LHCN-M2 (cell line): Measurements from ENCODE around the gene ZC2HC1B. TPM values are rescaled to one million over a fixed set of nuclear protein-coding genes. Genes with fewer than 3 reads are reported as not detected.

Source experiments
- DNase-seq: peaks from one replicate; pipeline ENCODE4 v3.0.0-alpha.2; 2012; ENCODE audit warnings: low read depth
- total RNA-seq: library from RNA; depleted of rRNA; stranded (reverse); fragments of >200 nt; gene quantifications from 2 replicates; pipeline ENCODE4 v1.2.3, GENCODE V29; 2014

ZC2HC1B gene
- total RNA-seq, 1 experiment from 2014 or later: not detected

GRCh38 chr6:143934331-143934730 is 70.1 kb downstream of the ZC2HC1B start:
- DNase-seq: no peak

GRCh38 chr6:143934867-143935266 is 70.6 kb downstream of the ZC2HC1B start:
- DNase-seq: no peak

DNA sequence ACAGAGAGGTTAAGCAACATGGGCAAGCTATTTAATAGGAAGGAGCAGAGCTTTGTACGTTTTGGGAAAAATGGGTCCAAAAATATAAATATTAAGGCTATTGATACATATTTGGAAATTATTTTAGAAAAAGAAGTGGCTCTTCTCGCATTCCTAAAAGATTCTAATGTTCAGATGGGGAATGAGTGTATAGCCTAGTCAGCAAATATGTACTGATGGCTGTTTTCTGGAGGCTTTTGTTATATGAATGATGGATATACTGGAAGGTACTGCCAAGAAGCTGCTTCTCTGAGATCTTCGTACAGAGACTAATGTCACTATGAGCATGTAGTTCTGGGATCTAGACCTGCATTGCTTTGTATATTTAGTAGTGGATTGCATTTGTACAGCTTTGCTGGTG is 72.1 kb downstream of the ZC2HC1B start:
- no peak for DNase-seq

GRCh38 chr6:143936778-143937667 is 72.7 kb downstream of the ZC2HC1B start:
- no peak for DNase-seq

- no peak for DNase-seq
Measured at GRCh38 chr6:143937668-143937970, 73.3 kb downstream of the ZC2HC1B start.

DNA sequence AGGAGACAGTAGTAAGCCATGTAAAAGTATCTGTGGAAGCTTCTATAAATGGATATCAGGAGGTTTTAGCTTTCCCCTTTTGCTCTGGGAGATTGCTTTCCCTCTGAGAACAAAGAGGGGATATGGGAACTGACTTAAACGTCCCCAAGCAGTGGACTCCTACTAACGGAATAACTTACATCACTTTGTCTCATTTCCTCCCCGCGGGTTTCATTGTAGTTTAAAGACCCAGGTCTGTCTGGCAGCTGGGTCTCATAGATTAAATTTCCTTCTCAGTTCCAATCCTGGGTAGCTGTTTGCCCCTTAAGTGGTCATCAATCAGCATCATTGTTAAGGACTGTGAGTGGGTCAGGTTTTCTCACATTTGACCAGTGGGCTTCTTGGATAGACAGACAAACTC is 75.1 kb downstream of the ZC2HC1B start:
- DNase-seq: no peak

GRCh38 chr6:143940011-143940597 is 75.8 kb downstream of the ZC2HC1B start:
- peak; percentile 49 for DNase-seq

- DNase-seq: peak; percentile 49
Measured at GRCh38 chr6:143941852-143942627, 77.8 kb downstream of the ZC2HC1B start.

GRCh38 chr6:143948208-143948607 is 83.9 kb downstream of the ZC2HC1B start:
- DNase-seq: no peak

DNA sequence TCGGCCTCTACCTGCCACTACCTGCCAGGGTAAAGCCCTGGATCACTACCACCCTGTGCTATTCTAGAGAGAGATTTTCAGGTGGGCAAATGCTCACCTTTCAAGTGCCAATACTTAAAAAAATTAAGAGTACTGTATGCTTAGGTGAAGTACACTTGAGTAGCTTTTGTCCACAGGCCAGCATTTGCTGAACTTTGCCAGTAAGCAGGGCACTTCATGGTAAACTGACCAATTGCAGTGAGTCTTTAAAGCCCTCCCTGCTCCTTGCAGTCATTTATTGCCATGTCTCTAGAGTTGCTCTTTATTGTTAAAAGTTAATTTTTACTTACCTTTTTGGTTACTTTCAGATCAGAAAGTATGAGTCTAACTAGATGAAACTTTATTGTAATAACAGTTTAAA is 85.3 kb downstream of the ZC2HC1B start:
- DNase-seq: no peak

- DNase-seq: no peak
Measured at GRCh38 chr6:143949962-143950361, 85.7 kb downstream of the ZC2HC1B start.

- DNase-seq: no peak
Measured at GRCh38 chr6:143950875-143951274, 86.6 kb downstream of the ZC2HC1B start.

DNA sequence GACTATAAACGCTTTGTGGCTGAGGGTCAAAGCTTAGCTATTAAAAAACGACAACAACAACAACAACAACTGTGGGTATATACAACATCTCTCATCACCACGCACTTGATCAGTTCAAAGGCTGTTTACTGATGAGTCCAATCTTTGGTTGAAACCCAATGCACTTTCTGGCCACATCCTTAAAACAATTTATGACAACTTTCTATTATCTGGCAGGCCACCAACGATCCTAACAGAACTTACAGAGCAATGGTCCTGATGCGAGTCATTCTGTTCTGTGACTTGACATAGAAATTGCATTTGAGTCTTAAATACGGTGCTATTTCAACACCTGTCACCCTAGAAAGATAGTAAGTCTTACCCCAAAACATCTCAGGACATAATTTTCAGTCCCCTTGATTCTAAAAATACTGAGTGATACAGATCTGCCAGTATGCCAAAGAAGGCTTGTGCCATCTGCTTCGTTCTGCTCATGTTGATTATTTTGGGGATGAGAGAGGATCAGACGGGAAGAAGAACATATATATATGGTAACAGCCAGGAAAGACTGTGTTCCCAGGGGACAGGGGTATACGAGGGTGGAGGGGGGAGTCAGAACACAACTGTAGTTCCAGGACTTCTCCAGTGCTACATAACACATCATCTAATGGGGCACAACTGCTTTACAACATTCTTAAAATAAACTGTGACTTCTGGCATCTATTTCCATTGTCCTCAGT is 87.9 kb downstream of the ZC2HC1B start:
- DNase-seq: no peak

DNA sequence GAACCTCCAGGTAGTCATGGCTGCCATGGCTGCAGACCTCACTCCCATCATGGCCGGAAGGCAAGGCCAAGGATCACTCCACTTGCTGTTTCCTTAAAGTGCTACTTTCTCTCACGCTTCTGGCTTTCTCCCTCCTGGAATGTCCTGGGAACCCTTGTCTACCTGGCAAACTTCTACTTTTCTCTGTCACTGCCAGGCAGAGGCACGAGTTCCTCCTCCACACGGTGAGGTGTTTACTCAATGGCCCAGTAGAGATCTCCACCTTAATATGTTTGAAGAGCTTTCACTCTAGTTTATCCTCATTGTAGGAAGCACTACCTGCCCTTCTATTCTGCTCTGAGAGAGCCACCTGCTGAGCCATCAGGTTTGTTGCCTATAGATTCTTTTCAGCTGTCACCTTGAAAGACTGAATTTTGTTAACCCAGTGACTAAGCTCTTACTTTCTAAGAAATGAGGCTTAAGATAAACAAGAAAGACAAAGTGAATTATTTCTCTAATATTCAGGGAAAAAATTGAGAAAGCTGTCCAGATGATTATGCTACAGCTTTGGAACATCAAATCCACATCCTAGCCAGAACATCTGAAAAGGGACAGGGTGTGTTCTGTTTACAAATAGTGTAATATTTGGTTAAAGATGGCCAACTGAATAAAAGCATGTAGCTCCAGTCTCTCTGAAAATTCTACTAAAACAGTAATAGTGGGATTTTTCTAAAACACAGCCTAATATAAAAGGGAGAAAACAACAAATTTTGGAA is 88.8 kb downstream of the ZC2HC1B start:
- DNase-seq: no peak

DNA sequence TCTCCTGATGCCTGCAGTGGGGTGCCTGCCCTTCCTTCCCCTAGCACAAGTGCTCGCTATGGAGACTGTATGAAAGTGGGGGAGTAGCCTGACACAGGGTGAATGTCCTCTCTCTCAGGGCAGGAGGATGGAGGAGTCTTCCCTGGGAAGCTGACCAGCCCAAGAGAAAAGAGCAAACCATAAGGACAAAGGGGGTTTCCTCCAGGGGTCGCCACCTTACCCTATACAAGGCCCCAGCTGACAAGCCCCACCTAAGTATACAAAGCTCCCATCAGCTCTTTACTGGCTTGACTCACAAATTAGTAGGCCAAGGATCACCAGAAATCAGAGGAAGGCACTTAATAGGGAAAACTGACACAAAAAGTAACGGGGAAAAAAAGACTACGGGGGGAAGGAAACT is 89.6 kb downstream of the ZC2HC1B start:
- no peak for DNase-seq

DNA sequence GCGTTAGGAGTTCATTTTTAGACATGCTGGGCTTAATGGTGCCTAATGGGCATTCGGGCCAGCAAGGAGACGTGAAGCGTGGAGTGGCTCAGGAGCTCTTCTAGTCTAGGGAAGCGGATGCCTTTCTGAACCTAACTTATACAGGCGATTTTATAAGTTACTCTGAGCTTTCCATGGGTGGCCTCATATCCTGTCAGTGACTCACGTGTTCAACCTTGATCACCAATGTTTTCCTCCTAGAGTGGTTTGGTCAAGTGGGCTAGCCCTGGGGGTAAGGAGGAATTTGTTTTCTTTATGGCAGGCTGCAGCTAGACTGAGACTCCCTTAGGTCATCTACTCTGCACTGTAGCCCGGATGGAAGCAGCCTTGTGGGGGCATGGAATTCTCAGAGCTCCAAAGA is 91.7 kb downstream of the ZC2HC1B start:
- no peak for DNase-seq

GRCh38 chr6:143957679-143958274 is 93.5 kb downstream of the ZC2HC1B start:
- DNase-seq: no peak

DNA sequence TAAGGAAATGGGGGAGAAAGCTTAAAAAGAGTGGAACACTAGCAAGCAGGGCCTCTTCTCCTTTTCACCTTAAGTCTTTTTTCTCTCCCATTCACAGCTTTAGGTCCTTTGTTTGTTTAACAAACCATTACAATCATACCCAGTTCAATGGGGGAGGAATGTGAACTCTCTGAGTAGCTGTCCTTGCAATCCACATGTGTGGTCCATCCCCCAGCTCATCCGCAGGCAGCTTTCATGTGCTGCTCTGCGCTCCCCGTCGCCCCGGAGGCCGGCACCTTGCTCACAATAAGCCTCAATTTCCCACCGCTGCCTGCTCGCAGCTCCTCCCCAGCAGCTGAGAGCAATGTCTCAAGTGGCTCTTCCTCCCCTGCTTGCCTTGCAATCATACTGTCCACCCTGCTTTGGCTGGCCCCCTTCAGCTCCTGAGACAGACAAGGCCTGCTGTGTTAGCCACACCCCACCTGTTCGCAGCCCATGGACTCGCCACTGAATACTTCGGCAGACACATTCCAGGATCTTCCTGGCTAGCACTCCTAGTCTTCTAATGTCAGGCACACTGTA is 94.6 kb downstream of the ZC2HC1B start:
- no peak for DNase-seq

- DNase-seq: no peak
Measured at GRCh38 chr6:143959927-143960326, 95.7 kb downstream of the ZC2HC1B start.

DNA sequence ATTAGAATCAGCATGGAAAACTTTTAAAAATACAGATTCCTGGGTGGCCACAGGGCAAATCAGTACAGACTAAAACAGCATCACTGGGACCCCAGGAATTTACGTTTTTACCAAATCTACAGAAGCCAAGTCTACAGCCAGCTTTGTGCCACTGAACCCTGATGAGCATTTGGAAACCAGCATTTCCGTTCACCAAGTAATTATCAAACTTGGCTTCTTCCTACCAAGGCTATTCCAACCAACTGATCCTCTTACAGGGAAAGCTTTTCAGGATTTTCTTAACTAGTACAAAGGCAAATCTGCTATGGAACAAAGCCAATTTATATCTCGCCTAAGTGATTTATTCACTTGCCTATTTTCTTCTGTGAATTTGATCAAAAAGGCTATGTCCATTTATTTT is 96.8 kb downstream of the ZC2HC1B start:
- DNase-seq: no peak
